Measurements from ENCODE around the gene PLEKHG4. TPM values are rescaled to one million over a fixed set of nuclear protein-coding genes. Genes with fewer than 3 reads are reported as not detected.

The PLEKHG4 gene
- total RNA-seq, 4 donors from 2014 or later, result 6.8 to 45.3 (median 17.1) TPM

DNA sequence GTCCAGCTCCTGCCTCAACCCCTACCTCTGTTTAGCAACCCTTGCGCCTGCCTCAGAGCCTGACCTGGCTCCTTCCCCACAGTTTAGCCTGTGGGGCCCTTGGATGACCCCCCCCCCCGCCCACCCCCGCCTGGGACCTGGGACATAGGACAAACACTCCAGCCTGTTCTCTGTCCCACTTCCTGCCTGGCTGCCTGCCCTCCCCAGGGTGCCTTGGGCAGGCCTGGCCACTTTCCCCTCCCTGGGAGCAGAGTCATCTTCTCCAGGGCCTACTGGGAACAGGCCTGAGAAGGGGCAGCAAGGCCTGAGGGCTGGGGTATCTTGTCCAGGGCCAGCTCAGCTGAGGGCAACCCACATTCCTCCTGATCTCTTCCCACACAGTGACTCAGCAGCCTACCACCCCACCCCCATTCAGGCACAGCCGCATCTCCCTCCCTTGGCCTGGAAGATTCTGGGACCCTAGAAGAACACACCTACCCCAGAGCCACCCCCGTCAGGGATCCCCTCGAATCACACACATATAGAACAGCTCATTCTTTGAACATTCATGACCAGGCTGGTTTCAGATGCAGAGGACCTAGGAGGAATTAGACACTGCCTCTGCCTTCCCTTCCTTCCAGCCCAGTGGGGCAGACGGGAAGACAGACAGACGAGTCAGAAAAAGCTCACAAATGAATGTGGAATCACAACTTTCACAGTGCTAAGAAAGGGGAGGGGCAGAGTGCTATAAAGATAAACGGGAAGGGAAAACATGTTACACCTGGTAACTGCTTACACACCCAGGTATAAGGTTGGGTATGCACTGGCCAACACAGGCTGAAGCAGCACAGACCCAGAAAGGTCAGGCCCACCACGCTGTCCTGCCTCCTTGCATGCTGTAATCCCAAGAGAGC is 38.1 kb upstream of the PLEKHG4 start:
- DNase-seq, result peak in 1 of 2 donors; percentile 45
- no peaks in the 10 kb centered on the region for H3K36me3 ChIP-seq
- intact Hi-C loops (cut with DNase I; ENCODE audit: low total_unique reads), result no loop called here
- H3K4me3 ChIP-seq, result no peak overlapping the region
- peaks cover 0 to 6% of the 10 kb centered on the region in 2 donors for H3K4me1 ChIP-seq
- no peak for TF ChIP-seq POLR2A (IDR thresholded peaks at IDR 0.05)
- TF ChIP-seq, protein P1, sequence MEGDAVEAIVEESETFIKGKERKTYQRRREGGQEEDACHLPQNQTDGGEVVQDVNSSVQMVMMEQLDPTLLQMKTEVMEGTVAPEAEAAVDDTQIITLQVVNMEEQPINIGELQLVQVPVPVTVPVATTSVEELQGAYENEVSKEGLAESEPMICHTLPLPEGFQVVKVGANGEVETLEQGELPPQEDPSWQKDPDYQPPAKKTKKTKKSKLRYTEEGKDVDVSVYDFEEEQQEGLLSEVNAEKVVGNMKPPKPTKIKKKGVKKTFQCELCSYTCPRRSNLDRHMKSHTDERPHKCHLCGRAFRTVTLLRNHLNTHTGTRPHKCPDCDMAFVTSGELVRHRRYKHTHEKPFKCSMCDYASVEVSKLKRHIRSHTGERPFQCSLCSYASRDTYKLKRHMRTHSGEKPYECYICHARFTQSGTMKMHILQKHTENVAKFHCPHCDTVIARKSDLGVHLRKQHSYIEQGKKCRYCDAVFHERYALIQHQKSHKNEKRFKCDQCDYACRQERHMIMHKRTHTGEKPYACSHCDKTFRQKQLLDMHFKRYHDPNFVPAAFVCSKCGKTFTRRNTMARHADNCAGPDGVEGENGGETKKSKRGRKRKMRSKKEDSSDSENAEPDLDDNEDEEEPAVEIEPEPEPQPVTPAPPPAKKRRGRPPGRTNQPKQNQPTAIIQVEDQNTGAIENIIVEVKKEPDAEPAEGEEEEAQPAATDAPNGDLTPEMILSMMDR (IDR thresholded peaks at IDR 0.05), result no peak
- H3K27me3 ChIP-seq, result no peaks in the 10 kb centered on the region
- no peaks in the 10 kb centered on the region for H3K9me3 ChIP-seq
- H3K27ac ChIP-seq, result peak overlapping the region; percentile 45 to 74

DNA sequence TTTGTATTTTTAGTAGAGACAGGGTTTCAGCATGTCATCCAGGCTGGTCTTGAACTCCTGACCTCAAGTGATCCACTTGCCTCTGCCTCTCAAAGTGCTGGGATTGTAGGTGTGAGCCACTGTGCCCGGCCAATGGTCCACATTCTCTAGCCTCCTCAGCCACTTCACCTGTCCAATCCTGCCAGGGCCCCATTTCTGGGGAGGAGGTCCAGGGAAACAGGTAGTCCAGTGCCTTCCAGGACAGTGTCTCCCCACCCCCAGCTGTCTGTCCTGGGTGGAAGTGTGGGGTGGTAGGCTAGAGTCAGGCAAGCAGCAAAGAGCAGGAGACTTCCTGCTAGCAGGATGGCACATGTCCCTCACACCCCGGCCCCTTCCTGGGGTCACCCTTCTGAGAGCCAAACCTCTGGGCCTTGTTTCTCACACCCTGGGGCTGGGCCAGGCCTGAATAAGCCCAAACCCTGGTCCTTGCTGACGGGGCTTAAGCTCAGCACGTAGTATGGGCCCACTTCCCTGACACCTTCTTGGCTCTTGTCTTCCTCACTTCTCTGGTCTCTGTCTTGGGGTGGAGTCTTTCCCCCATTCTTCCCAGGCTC is 37.1 kb upstream of the PLEKHG4 start:
- no peaks in the 10 kb centered on the region for H3K36me3 ChIP-seq
- no peak overlapping the region for H3K4me3 ChIP-seq
- H3K9me3 ChIP-seq, result no peaks in the 10 kb centered on the region
- peaks cover 0 to 6% of the 10 kb centered on the region in 2 donors for H3K4me1 ChIP-seq
- intact Hi-C loops (cut with DNase I; ENCODE audit: low total_unique reads), result no loop called here
- DNase-seq, result no peak
- TF ChIP-seq, protein P1 (IDR thresholded peaks at IDR 0.05), result no peak
- TF ChIP-seq POLR2A (IDR thresholded peaks at IDR 0.05), result no peak
- H3K27ac ChIP-seq, result peak overlapping the region; percentile 45 to 74
- H3K27me3 ChIP-seq, result no peaks in the 10 kb centered on the region

DNA sequence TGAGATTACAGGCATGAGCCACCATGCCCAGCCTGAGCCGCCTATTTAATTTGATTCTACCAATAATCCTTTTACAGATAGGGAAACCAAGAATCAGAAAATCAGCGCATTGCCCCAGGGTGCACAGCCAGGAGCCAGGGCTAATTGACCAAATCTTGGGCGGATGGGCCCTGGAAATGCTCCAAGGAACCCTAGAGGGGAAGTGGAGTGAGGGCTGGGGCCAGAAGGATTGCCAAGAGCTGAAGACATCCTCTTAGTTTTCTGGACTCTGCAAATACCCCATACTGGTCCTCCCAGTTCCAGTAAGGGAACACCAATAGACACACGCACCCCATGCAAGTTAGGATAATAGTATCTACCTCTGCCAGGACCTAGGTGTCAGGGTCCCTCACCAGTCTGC is 35.9 kb upstream of the PLEKHG4 start:
- intact Hi-C loops (cut with DNase I; ENCODE audit: low total_unique reads), result no loop called here
- no peak for DNase-seq
- H3K4me3 ChIP-seq, result no peak overlapping the region
- no peaks in the 10 kb centered on the region for H3K36me3 ChIP-seq
- peak overlapping the region; percentile 80 to 81 for H3K27ac ChIP-seq
- H3K9me3 ChIP-seq, result no peaks in the 10 kb centered on the region
- TF ChIP-seq POLR2A (IDR thresholded peaks at IDR 0.05), result no peak
- TF ChIP-seq, protein P1 (IDR thresholded peaks at IDR 0.05), result no peak
- no peaks in the 10 kb centered on the region for H3K27me3 ChIP-seq
- peaks cover 0 to 15% of the 10 kb centered on the region in 2 donors for H3K4me1 ChIP-seq

DNA sequence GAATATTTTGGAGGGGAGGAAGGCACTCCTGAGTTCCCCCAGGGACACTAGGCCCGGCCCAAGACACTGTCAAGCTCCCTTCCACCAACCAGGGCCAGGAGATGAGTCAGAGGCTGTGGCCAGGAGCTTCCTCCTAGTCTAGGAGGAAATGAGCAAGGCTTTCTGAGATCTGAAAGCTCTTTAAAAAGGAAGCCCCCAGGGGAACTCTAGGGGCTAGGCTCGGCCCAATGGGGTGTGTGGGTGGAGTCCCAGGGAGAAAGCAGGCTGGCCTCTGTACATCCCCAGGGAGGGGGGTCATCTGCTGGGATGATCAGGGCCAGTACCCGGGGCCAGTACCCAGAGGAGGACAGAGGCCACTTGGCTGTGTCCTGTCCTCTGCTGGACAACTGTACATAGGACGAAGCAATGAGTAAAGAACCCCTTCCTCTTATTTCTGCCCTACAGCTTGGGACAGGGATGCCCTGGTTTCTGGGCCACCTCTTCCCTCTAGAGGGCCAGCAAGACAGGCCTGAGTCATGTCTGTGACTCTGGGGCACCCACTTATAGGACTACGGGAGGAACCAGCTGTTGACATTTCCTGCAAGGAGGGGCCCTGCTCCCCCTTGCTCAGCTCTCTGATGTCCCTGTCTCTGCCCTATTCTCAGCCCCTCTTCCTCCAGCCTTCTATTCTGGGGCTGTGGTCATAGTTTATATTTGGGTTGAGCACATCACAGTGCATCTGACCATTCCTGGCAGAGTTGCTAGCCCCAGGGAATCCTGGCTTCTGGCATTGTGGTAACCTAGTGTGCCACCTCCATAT is 34.7 kb upstream of the PLEKHG4 start:
- intact Hi-C loops (cut with DNase I; ENCODE audit: low total_unique reads), result no loop called here
- peak overlapping the region; percentile 80 to 81 for H3K27ac ChIP-seq
- H3K9me3 ChIP-seq, result no peaks in the 10 kb centered on the region
- TF ChIP-seq, protein P1 (IDR thresholded peaks at IDR 0.05), result no peak
- TF ChIP-seq POLR2A (IDR thresholded peaks at IDR 0.05), result no peak
- DNase-seq, result peak; percentile 48 to 66
- H3K4me1 ChIP-seq, result peaks cover 0 to 21% of the 10 kb centered on the region in 2 donors
- H3K4me3 ChIP-seq, result no peak overlapping the region
- no peaks in the 10 kb centered on the region for H3K27me3 ChIP-seq
- H3K36me3 ChIP-seq, result no peaks in the 10 kb centered on the region

Measured in uterus (tissue), 4 donors.